ENCODE data around the gene TADA2B. TPM values are rescaled to one million over a fixed set of nuclear protein-coding genes. Genes with fewer than 3 reads are reported as not detected.
A peak's percentile ranks its signal among the peaks of the same experiment; 100 is the strongest.

TADA2B gene
- total and polyA plus RNA-seq, 2 donors, result 8.8 to 15.2 TPM

DNA sequence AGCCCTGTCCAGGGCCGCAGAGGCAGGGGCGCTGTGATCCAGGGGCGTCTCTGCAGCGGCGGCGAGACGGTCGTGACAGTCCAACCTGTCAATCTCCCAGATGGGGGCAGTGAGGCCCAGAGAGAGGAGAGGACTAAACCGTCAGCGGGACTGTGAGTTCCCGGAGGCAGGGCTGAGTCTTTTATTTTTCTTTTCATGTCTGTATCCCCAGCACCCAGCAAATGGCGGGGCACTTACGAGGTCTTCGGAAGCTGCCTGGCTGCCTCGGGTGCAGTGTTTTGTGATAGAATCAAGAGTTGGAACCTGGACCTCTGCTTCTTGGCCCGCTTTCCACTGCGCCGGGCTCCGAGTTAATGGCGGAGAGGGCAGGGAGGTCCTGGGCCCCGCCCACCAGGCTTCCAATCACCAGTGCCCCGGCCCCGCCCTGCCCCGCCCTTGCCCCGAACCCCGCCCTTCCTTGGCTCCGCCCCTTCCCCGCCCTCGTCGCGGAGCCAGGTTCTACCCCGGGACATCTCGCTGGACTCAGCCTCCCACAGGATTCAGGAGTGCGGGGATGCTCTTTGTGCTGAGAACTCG, 59.9 kb downstream of the TADA2B start:
- Histone ChIP-seq H3K4me3 (ENCODE audit: low read length in 2 of 2) (peak overlapping the region; percentile 49 to 63), H3K27me3 (ENCODE audit: control insufficient read depth in 2 of 2, insufficient read depth in 1 of 2, low read length in 1 of 2) (peaks cover 5 to 45% of the 10 kb centered on the region in 2 donors), H3K36me3 (ENCODE audit: control insufficient read depth in 2 of 2, insufficient read depth in 2 of 2, low read length in 1 of 2) (no peaks in the 10 kb centered on the region), H3K4me1 (ENCODE audit: control insufficient read depth in 2 of 2, insufficient read depth in 2 of 2, low read length in 2 of 2) (peaks cover 4 to 17% of the 10 kb centered on the region in 2 donors), H3K27ac (ENCODE audit: low read depth in 1 of 2, low read length in 1 of 2) (peak overlapping the region in 1 of 2 donors; percentile 5), H3K9me3 (ENCODE audit: control insufficient read depth in 2 of 2, insufficient read depth in 1 of 2, low read length in 1 of 2) (no peaks in the 10 kb centered on the region)
- DNase-seq (ENCODE audit: low read depth in 6 of 9, low spot score in 9 of 9), result peak; percentile 27 to 83 (median 57)
- 3% methylated on average over 35 of the region's 35 CpGs for WGBS

DNA sequence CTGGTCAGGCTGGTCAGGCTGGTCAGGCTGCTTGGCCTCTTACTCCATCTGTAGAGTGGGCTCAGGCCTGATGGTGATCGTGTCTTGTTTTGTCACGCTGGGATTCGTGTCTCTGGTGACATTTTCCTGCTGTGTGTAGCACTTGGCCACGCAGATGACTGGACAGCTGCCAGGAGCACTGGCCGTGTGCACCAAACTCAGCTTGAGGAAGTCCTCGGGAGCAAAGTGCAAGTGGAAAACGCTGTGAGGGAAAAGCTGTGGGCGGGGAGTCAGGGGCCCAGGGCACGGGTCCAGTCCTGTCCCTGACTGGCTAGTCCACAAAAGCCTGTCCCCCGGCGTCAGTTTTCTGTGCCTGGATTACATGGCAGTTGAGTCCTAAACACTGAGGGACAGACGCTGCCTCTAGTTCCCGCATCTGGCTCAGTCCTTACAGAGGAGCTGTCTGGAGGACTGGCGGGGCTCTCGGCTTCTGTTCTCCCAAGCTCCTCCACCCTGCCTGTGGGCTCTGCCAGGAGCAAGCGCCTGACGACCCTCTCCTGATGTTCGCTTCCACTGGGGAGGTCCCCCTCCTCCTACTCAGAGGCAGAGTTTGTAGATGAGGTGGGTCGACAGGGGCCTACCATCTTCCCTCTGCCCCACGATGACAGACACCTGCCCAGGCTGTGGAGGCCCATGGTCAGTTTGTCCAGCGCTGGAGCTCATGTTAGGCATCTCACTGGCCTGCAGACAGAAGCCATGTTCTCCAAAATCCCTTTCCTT, 60.6 kb downstream of the TADA2B start:
- H3K9me3 ChIP-seq (ENCODE audit: control insufficient read depth in 2 of 2, insufficient read depth in 1 of 2, low read length in 1 of 2), result no peaks in the 10 kb centered on the region
- WGBS, result 45% methylated on average over 21 of the region's 21 CpGs
- DNase-seq (ENCODE audit: low read depth in 6 of 9, low spot score in 9 of 9), result peak in 1 of 9 donors; percentile 18

DNA sequence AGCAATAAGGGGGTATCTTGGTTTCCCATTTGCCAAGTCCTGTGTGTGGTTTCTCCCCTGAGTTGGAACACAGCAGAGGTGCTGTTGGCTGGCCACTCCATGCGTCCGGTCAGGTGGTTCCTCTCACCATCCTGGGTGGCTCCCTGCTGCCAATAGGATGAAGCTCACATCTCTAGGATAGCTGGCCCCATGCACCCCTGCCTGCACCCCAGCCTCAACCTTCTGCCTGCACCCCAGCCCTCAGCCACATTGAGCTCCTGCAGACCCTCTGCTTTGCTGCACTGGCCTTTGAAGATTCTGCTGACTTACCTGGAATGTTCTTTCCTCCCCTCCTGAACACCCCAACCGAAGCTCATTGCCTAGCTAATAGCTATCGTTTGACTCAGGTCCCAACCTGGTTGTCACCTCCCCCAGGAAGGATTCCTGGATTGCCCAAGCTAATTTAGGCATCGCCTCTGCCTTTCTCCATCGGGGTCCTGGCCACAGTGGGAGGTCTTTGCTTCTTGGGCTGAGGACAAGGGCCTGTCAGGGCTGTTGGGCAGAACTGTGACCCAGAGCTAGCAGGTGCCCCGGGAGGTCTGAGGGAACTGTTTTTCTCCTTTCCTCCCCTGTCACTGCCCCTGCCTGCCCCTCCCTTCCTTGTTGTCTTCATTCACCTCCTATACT, 61.3 kb downstream of the TADA2B start:
- no peak for DNase-seq (ENCODE audit: low read depth in 6 of 9, low spot score in 9 of 9)
- no peak overlapping the region for H3K4me3 ChIP-seq (ENCODE audit: low read length in 2 of 2)
- 84% methylated on average over 7 of the region's 7 CpGs for WGBS
- no peaks in the 10 kb centered on the region for H3K9me3 ChIP-seq (ENCODE audit: control insufficient read depth in 2 of 2, insufficient read depth in 1 of 2, low read length in 1 of 2)
- H3K36me3 ChIP-seq (ENCODE audit: control insufficient read depth in 2 of 2, insufficient read depth in 2 of 2, low read length in 1 of 2), result no peaks in the 10 kb centered on the region
- H3K27ac ChIP-seq (ENCODE audit: low read depth in 1 of 2, low read length in 1 of 2), result no peak overlapping the region
- H3K27me3 ChIP-seq (ENCODE audit: control insufficient read depth in 2 of 2, insufficient read depth in 1 of 2, low read length in 1 of 2), result peaks cover 5 to 45% of the 10 kb centered on the region in 2 donors
- H3K4me1 ChIP-seq (ENCODE audit: control insufficient read depth in 2 of 2, insufficient read depth in 2 of 2, low read length in 2 of 2), result peaks cover 4 to 17% of the 10 kb centered on the region in 2 donors

More for the DNA sequence above, 60.6 kb downstream of the TADA2B start:
- peaks cover 5 to 45% of the 10 kb centered on the region in 2 donors for H3K27me3 ChIP-seq (ENCODE audit: control insufficient read depth in 2 of 2, insufficient read depth in 1 of 2, low read length in 1 of 2)
- H3K36me3 ChIP-seq (ENCODE audit: control insufficient read depth in 2 of 2, insufficient read depth in 2 of 2, low read length in 1 of 2), result no peaks in the 10 kb centered on the region
- peak overlapping the region in 1 of 2 donors; percentile 49 for H3K4me3 ChIP-seq (ENCODE audit: low read length in 2 of 2)
- peak overlapping the region in 1 of 2 donors; percentile 5 for H3K27ac ChIP-seq (ENCODE audit: low read depth in 1 of 2, low read length in 1 of 2)
- H3K4me1 ChIP-seq (ENCODE audit: control insufficient read depth in 2 of 2, insufficient read depth in 2 of 2, low read length in 2 of 2), result peaks cover 4 to 17% of the 10 kb centered on the region in 2 donors

DNA sequence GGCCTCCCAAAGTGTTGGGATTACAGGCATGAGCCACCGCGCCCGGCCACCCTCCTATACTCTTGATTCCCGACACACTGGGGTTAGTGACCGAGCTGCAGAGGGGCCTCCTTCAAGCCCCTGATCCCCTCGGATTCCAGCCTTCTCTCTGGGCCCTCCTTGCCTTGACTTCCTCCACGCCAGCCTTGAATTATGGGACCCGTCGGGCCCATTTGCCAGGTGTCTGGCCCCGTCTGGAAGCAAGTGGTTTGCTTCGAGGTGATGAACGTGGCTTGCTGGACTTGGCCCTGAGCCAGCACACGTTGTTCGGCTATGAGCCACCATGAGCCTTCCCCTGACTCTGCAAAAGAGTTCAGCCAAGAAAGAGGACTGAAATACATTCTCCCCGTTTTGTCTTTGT, 62.1 kb downstream of the TADA2B start:
- Histone ChIP-seq H3K4me3 (ENCODE audit: low read length in 2 of 2) (no peak overlapping the region), H3K9me3 (ENCODE audit: control insufficient read depth in 2 of 2, insufficient read depth in 1 of 2, low read length in 1 of 2) (no peaks in the 10 kb centered on the region), H3K4me1 (ENCODE audit: control insufficient read depth in 2 of 2, insufficient read depth in 2 of 2, low read length in 2 of 2) (peaks cover 4 to 17% of the 10 kb centered on the region in 2 donors), H3K27me3 (ENCODE audit: control insufficient read depth in 2 of 2, insufficient read depth in 1 of 2, low read length in 1 of 2) (peaks cover 5 to 45% of the 10 kb centered on the region in 2 donors), H3K36me3 (ENCODE audit: control insufficient read depth in 2 of 2, insufficient read depth in 2 of 2, low read length in 1 of 2) (no peaks in the 10 kb centered on the region), H3K27ac (ENCODE audit: low read depth in 1 of 2, low read length in 1 of 2) (no peak overlapping the region)
- WGBS, result 56% methylated on average over 15 of the region's 15 CpGs
- no peak for DNase-seq (ENCODE audit: low read depth in 6 of 9, low spot score in 9 of 9)

DNA sequence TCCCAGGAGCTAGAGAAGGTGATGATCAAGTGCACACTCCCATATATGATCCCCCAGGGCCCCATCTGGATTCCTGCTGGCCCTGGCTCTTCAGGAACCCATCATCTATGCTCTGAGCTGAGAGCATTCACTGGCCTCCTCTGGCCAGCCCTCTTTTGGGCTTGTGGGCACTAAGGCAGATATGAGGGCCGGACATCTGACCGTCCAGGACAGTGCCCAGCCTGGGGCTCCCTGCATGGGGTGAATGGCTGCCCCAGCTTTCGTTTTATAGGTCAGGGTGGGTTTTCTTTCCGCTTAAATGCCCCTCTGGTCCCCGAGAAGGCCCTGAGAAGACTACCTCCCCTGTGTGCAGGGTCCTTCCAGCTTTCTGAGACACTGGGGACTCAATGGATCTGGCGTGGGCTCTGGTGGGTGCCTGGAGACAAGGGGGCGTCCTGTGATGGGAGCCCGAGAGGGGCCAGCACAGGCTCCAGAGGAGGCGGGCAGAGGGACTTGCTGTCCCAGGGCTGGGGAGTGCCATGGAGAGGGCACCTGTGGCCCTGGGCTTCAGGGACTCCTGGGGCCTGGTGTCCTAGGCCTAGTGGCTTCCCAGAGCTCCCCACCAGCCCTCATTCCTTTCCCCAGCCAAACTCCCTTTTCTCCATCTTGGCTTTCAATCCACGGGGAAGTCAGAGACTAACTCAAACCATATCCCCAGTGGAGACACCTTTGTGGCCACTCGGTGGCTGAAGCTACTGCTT, 64.2 kb downstream of the TADA2B start:
- Histone ChIP-seq H3K4me3 (ENCODE audit: low read length in 2 of 2) (no peak overlapping the region), H3K36me3 (ENCODE audit: control insufficient read depth in 2 of 2, insufficient read depth in 2 of 2, low read length in 1 of 2) (no peaks in the 10 kb centered on the region), H3K9me3 (ENCODE audit: control insufficient read depth in 2 of 2, insufficient read depth in 1 of 2, low read length in 1 of 2) (no peaks in the 10 kb centered on the region), H3K4me1 (ENCODE audit: control insufficient read depth in 2 of 2, insufficient read depth in 2 of 2, low read length in 2 of 2) (peaks cover 0 to 9% of the 10 kb centered on the region in 2 donors), H3K27me3 (ENCODE audit: control insufficient read depth in 2 of 2, insufficient read depth in 1 of 2, low read length in 1 of 2) (peaks cover 5 to 29% of the 10 kb centered on the region in 2 donors), H3K27ac (ENCODE audit: low read depth in 1 of 2, low read length in 1 of 2) (no peak overlapping the region)
- DNase-seq (ENCODE audit: low read depth in 6 of 9, low spot score in 9 of 9), result no peak
- WGBS, result 89% methylated on average over 11 of the region's 11 CpGs

Other genes with a start within 250 kb of the TADA2B start
- gene TBC1D14, start 133.5 kb upstream of the TADA2B start, total RNA-seq, result 59.6 TPM
- 28.4 TPM for gene TBC1D14, start 133.5 kb upstream of the TADA2B start, polyA plus RNA-seq
- gene GRPEL1, start 24.7 kb downstream of the TADA2B start, total RNA-seq, result 29.7 TPM
- gene GRPEL1, start 24.7 kb downstream of the TADA2B start, polyA plus RNA-seq, result 20.4 TPM
- gene SORCS2, start 149.2 kb downstream of the TADA2B start, total RNA-seq, result 2.7 TPM
- gene SORCS2, start 149.2 kb downstream of the TADA2B start, polyA plus RNA-seq, result 2.2 TPM